K562 (cell line): ENCODE data around the gene SND1. TPM values are rescaled to one million over a fixed set of nuclear protein-coding genes. Genes with fewer than 3 reads are reported as not detected.

ENCODE experiments used
- CEBPB ChIP-seq: fragments of 450-650 bp; IDR thresholded peaks from 2 replicates; pipeline ENCODE4 v1.6.1; 2016; ENCODE audit warnings: missing genetic modification characterization, missing compliant biosample characterization
- ESRRA ChIP-seq: fragments of 450-650 bp; IDR thresholded peaks from 2 replicates; pipeline ENCODE4 v1.6.1; 2014; ENCODE audit warnings: low read depth, mild to moderate bottlenecking, moderate library complexity, borderline replicate concordance
- GATAD2A ChIP-seq: fragments of 450-650 bp; IDR thresholded peaks from 2 replicates; pipeline ENCODE4 v1.6.1; 2017
- HEY1 ChIP-seq: fragments of 250-450 bp; sonication (Bioruptor Pico); IDR thresholded peaks from 2 replicates; pipeline ENCODE4 v1.5.0; 2020; ENCODE audit warnings: mild to moderate bottlenecking, moderate library complexity, borderline replicate concordance
- NCOA4 ChIP-seq: fragments of 450-650 bp; IDR thresholded peaks from 2 replicates; pipeline ENCODE4 v1.6.1; 2018; ENCODE audit warnings: mild to moderate bottlenecking; ENCODE audit not compliant: partially characterized antibody
- NEUROD1 ChIP-seq: fragments of 150-350 bp; IDR thresholded peaks from 2 replicates; pipeline ENCODE4 v1.6.1; 2014; ENCODE audit warnings: borderline replicate concordance, low read length, low read depth; ENCODE audit not compliant: partially characterized antibody
- NRF1 ChIP-seq, 2 experiments: fragments of 450-650 bp; IDR thresholded peaks in 1 of 2; conservative IDR thresholded peaks in 1 of 2; 2 replicates each; pipeline ENCODE4 v1.6.1; 2014; ENCODE audit warnings: mild to moderate bottlenecking in 2 of 2
- PHB2 ChIP-seq: fragments of 450-650 bp; IDR thresholded peaks from 2 replicates; pipeline ENCODE4 v1.6.1; 2017; ENCODE audit warnings: low read depth
- PRMT5 ChIP-seq: sonication (generic); formaldehyde crosslinking; IDR thresholded peaks from 2 replicates; pipeline ENCODE4 v1.5.0; 2020; ENCODE audit warnings: missing genetic modification reagents
- RAD21 ChIP-seq, 2 experiments: fragments of 250-450 bp in 1 of 2; fragments of 450-650 bp in 1 of 2; sonication (Bioruptor Pico) in 1 of 2; formaldehyde crosslinking in 1 of 2; IDR thresholded peaks in 1 of 2; conservative IDR thresholded peaks in 1 of 2; 2 replicates each; pipeline versions ENCODE4 v1.4.0 to v1.8.0; 2020 to 2022; ENCODE audit warnings: mild to moderate bottlenecking in 2 of 2, moderate library complexity in 1 of 2
- RCOR1 ChIP-seq, 2 experiments: IDR thresholded peaks; 2 replicates each; pipeline ENCODE4 v1.6.1; 2012; ENCODE audit warnings: low read depth in 2 of 2, low read length in 2 of 2, borderline replicate concordance in 1 of 2, improper control_type of control experiment in 1 of 2
- SMARCE1 ChIP-seq: fragments of 450-650 bp; IDR thresholded peaks from 2 replicates; pipeline ENCODE4 v1.7.1; 2016; ENCODE audit warnings: mild to moderate bottlenecking
- SOX6 ChIP-seq: fragments of 450-650 bp; IDR thresholded peaks from 2 replicates; pipeline ENCODE4 v1.6.1; 2014; ENCODE audit warnings: mild to moderate bottlenecking
- TEAD4 ChIP-seq, 2 experiments: sonication (generic) in 1 of 2; formaldehyde crosslinking in 1 of 2; IDR thresholded peaks; 2 replicates each; pipeline versions ENCODE4 v1.6.1 to v1.8.0; 2012 to 2022; ENCODE audit warnings: borderline replicate concordance in 1 of 2, inconsistent platforms in 1 of 2, low read length in 1 of 2, mild to moderate bottlenecking in 1 of 2, missing genetic modification reagents in 1 of 2
- TFAP4 ChIP-seq: sonication (generic); formaldehyde crosslinking; IDR thresholded peaks from 2 replicates; pipeline ENCODE4 v1.8.0; 2022; ENCODE audit warnings: missing genetic modification reagents, mild to moderate bottlenecking, moderate library complexity, borderline replicate concordance
- VEZF1 ChIP-seq: fragments of 200-800 bp; sonication (Bioruptor generic); IDR thresholded peaks from 2 replicates; pipeline ENCODE4 v1.6.1; 2017; ENCODE audit warnings: missing genetic modification characterization, missing compliant biosample characterization
- ZBTB33 ChIP-seq: sonication (generic); formaldehyde crosslinking; IDR thresholded peaks from 2 replicates; pipeline ENCODE4 v1.8.1; 2023; ENCODE audit warnings: mild to moderate bottlenecking, missing genetic modification reagents
- ZEB2 ChIP-seq: fragments of 450-650 bp; IDR thresholded peaks from 2 replicates; pipeline ENCODE4 v1.6.1; 2016
- ZNF197 ChIP-seq: fragments of 200-800 bp; sonication (Bioruptor generic); IDR thresholded peaks from 2 replicates; pipeline ENCODE4 v1.6.1; 2016; ENCODE audit warnings: low read depth, missing genetic modification characterization, missing compliant biosample characterization
- polyA plus RNA-seq, 8 experiments: library from polyadenylated mRNA; depleted of rRNA in 4 of 8; stranded (reverse) in 5 of 8; unstranded in 3 of 8; fragments of >200 nt; fragmentation: Nextera tagmentation in 2 of 8; fragmentation: Illumina TruSeq in 1 of 8; extraction: Ambion mirVana in 2 of 8; extraction: Trizol in 1 of 8; gene quantifications; 2 replicates each; pipeline versions ENCODE4 v1.2.1 to v1.2.3, GENCODE V29; 2011 to 2014; ENCODE audit warnings: inconsistent platforms in 1 of 8, missing spikeins in 1 of 8
- total RNA-seq, 7 experiments: library from RNA; depleted of rRNA in 6 of 7; stranded (reverse); fragments of >200 nt in 6 of 7; fragmentation: Illumina TruSeq in 2 of 7; extraction: Trizol in 2 of 7; gene quantifications; 2 replicates each; pipeline versions ENCODE4 v1.2.1 to v1.2.3, GENCODE V29; 2011 to 2021; ENCODE audit warnings: low replicate concordance in 1 of 7
- TF ChIP-seq, protein P1 (sequence below): sonication (generic); formaldehyde crosslinking; IDR thresholded peaks from 2 replicates; pipeline ENCODE4 v1.8.0; 2023; ENCODE audit warnings: mild to moderate bottlenecking, missing genetic modification reagents

The SND1 gene
- total and polyA plus RNA-seq, 9 of the 15 experiments (the other 6 are each of a cell fraction or from before 2014, with no cell fraction given), result 46.5 to 307 (median 191) TPM

DNA sequence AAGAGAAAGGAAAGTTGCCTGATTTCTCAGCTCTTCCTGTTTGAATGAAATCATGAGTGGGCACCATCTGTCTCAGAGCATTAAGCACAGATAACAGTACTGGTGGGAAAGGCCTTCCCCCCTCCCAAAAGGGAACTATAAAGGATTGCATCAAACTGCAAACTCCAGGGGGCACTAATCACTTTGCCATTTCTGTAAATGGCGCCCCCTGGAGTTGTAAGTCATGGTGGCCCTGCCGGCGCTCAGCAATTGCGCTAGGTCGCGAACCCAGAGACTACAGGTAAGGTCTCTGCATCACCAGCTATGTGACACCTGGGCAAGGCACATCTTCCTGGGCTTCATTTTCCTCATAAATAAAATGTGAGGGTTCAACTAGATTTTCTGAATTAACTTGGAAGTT lies 368.2 kb downstream of the SND1 start (continued):
- TF ChIP-seq VEZF1 (peak; percentile 37; the same call in 1 of the 2 replicates), NCOA4 (no peak), TEAD4 (IDR thresholded peaks at IDR 0.05; ENCODE audit: low read length) (0 out of 2 replicates have a peak, but pooled peaks have one; percentile 20), TEAD4 (CRISPR knock-in tag; IDR thresholded peaks at IDR 0.05; ENCODE audit: borderline replicate concordance) (no peak), PRMT5 (no peak), NEUROD1 (peak; percentile 19), NRF1 (conservative IDR thresholded peaks at IDR 0.05 in 1 of 2, IDR thresholded peaks at IDR 0.05 in 1 of 2) (0 out of 4 replicates have a peak, but pooled peaks of 1 of the 2 experiments have one; percentile 15), RCOR1 (IDR thresholded peaks at IDR 0.05; ENCODE audit: borderline replicate concordance in 1 of 2, low read depth in 2 of 2, low read length in 2 of 2) (0 out of 4 replicates have a peak, but pooled peaks of 1 of the 2 experiments have one; percentile 37), CEBPB (tag) (peak; percentile 56), ZBTB33 (CRISPR knock-in tag) (peak; percentile 100), ZNF197 (no peak), TFAP4 (peak; percentile 40; the same call in 1 of the 2 replicates), HEY1 (no peak), GATAD2A (peak; percentile 37; the same call in 1 of the 2 replicates), ZEB2 (peak; percentile 81; the same call in 1 of the 2 replicates), ESRRA (0 out of 2 replicates have a peak, but pooled peaks have one; percentile 38), SOX6 (0 out of 2 replicates have a peak, but pooled peaks have one; percentile 25), PHB2 (no peak), RAD21 (CRISPR knock-in tag; conservative IDR thresholded peaks at IDR 0.05 in 1 of 2, IDR thresholded peaks at IDR 0.05 in 1 of 2) (peak in 1 of 2 experiments; percentile 72; a peak in 2 of 4 replicates), SMARCE1 (0 out of 2 replicates have a peak, but pooled peaks have one; percentile 26)
- TF ChIP-seq, protein P1, sequence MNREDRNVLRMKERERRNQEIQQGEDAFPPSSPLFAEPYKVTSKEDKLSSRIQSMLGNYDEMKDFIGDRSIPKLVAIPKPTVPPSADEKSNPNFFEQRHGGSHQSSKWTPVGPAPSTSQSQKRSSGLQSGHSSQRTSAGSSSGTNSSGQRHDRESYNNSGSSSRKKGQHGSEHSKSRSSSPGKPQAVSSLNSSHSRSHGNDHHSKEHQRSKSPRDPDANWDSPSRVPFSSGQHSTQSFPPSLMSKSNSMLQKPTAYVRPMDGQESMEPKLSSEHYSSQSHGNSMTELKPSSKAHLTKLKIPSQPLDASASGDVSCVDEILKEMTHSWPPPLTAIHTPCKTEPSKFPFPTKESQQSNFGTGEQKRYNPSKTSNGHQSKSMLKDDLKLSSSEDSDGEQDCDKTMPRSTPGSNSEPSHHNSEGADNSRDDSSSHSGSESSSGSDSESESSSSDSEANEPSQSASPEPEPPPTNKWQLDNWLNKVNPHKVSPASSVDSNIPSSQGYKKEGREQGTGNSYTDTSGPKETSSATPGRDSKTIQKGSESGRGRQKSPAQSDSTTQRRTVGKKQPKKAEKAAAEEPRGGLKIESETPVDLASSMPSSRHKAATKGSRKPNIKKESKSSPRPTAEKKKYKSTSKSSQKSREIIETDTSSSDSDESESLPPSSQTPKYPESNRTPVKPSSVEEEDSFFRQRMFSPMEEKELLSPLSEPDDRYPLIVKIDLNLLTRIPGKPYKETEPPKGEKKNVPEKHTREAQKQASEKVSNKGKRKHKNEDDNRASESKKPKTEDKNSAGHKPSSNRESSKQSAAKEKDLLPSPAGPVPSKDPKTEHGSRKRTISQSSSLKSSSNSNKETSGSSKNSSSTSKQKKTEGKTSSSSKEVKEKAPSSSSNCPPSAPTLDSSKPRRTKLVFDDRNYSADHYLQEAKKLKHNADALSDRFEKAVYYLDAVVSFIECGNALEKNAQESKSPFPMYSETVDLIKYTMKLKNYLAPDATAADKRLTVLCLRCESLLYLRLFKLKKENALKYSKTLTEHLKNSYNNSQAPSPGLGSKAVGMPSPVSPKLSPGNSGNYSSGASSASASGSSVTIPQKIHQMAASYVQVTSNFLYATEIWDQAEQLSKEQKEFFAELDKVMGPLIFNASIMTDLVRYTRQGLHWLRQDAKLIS (CRISPR knock-in tag), result no peak
